SK-N-SH treated with all-trans-retinoic acid at 6 μM for 48 hours (cell line): ENCODE data around the gene USF3.

ENCODE experiments used
- ATAC-seq: fragments of 200-7000 bp; cut with Tn5 transposase; 3 replicates; pipeline ENCODE4 v1.9.1; 2020; ENCODE audit warnings: mild to moderate bottlenecking, moderate library complexity
- ARNTL ChIP-seq: fragments of 450-650 bp; formaldehyde crosslinking; IDR thresholded peaks from 2 replicates; pipeline ENCODE4 v1.5.0; 2020; ENCODE audit warnings: low read depth, mild to moderate bottlenecking, moderate library complexity, borderline replicate concordance
- BACH2 ChIP-seq: fragments of 250-450 bp; sonication (Bioruptor Pico); IDR thresholded peaks from 2 replicates; pipeline ENCODE4 v1.9.0; 2021; ENCODE audit warnings: mild to moderate bottlenecking, borderline replicate concordance
- CSDC2 ChIP-seq: fragments of 250-450 bp; sonication (Bioruptor Pico); IDR thresholded peaks from 2 replicates; pipeline ENCODE4 v1.5.0; 2020; ENCODE audit warnings: mild to moderate bottlenecking, moderate library complexity
- CSRNP3 ChIP-seq: fragments of 250-450 bp; sonication (Bioruptor Pico); IDR thresholded peaks from 2 replicates; pipeline ENCODE4 v1.5.1; 2021; ENCODE audit warnings: mild to moderate bottlenecking, moderate library complexity
- ESRRG ChIP-seq: fragments of 250-450 bp; sonication (Bioruptor Pico); IDR thresholded peaks from 2 replicates; pipeline ENCODE4 v1.6.1; 2021; ENCODE audit warnings: mild to moderate bottlenecking
- GLIS3 ChIP-seq: fragments of 250-450 bp; sonication (Bioruptor Pico); IDR thresholded peaks from 2 replicates; pipeline ENCODE4 v1.5.0; 2020; ENCODE audit warnings: mild to moderate bottlenecking, moderate library complexity
- ISL1 ChIP-seq: fragments of 250-450 bp; sonication (Bioruptor Pico); IDR thresholded peaks from 2 replicates; pipeline ENCODE4 v2.1.2; 2022; ENCODE audit warnings: mild to moderate bottlenecking, moderate library complexity
- OSR1 ChIP-seq: fragments of 250-450 bp; sonication (Bioruptor Pico); IDR thresholded peaks from 2 replicates; pipeline ENCODE4 v1.8.0; 2022; ENCODE audit warnings: moderate library complexity, mild to moderate bottlenecking, inconsistent platforms
- PATZ1 ChIP-seq: fragments of 250-450 bp; sonication (Bioruptor Pico); IDR thresholded peaks from 2 replicates; pipeline ENCODE4 v1.8.0; 2020; ENCODE audit warnings: mild to moderate bottlenecking, moderate library complexity, borderline replicate concordance
- POU6F1 ChIP-seq: fragments of 250-450 bp; sonication (Bioruptor Pico); IDR thresholded peaks from 2 replicates; pipeline ENCODE4 v1.8.0; 2021; ENCODE audit warnings: low read depth, mild to moderate bottlenecking, moderate library complexity, borderline replicate concordance
- PPARA ChIP-seq: fragments of 250-450 bp; sonication (Bioruptor Pico); IDR thresholded peaks from 2 replicates; pipeline ENCODE4 v1.5.0; 2020; ENCODE audit warnings: mild to moderate bottlenecking, borderline replicate concordance
- RARB ChIP-seq: fragments of 250-450 bp; sonication (Bioruptor Pico); IDR thresholded peaks from 2 replicates; pipeline ENCODE4 v1.8.0; 2021; ENCODE audit warnings: mild to moderate bottlenecking, moderate library complexity
- SNAI2 ChIP-seq: fragments of 250-450 bp; sonication (Bioruptor Pico); IDR thresholded peaks from 2 replicates; pipeline ENCODE4 v1.5.0; 2020; ENCODE audit warnings: mild to moderate bottlenecking, moderate library complexity
- TCF4 ChIP-seq: fragments of 250-450 bp; sonication (Bioruptor Pico); IDR thresholded peaks from 2 replicates; pipeline ENCODE4 v1.8.0; 2021; ENCODE audit warnings: mild to moderate bottlenecking, moderate library complexity, borderline replicate concordance
- TOX ChIP-seq: fragments of 250-450 bp; sonication (Bioruptor Pico); IDR thresholded peaks from 2 replicates; pipeline ENCODE4 v1.8.0; 2021; ENCODE audit warnings: mild to moderate bottlenecking, moderate library complexity, borderline replicate concordance
- ZC3H10 ChIP-seq: fragments of 250-450 bp; sonication (Bioruptor Pico); IDR thresholded peaks from 2 replicates; pipeline ENCODE4 v1.5.1; 2021; ENCODE audit warnings: mild to moderate bottlenecking, moderate library complexity
- ZFP3 ChIP-seq: fragments of 250-450 bp; sonication (Bioruptor Pico); IDR thresholded peaks from 2 replicates; pipeline ENCODE4 v1.5.0; 2020; ENCODE audit warnings: mild to moderate bottlenecking, moderate library complexity
- ZFP30 ChIP-seq: fragments of 450-650 bp; formaldehyde crosslinking; IDR thresholded peaks from 2 replicates; pipeline ENCODE4 v1.5.0; 2022; ENCODE audit warnings: mild to moderate bottlenecking, moderate library complexity
- ZNF565 ChIP-seq: fragments of 450-650 bp; formaldehyde crosslinking; conservative IDR thresholded peaks from 2 replicates; pipeline ENCODE4 v1.5.0; 2020; ENCODE audit warnings: low read depth, mild to moderate bottlenecking, moderate library complexity
- ZNF70 ChIP-seq: fragments of 450-650 bp; formaldehyde crosslinking; IDR thresholded peaks from 2 replicates; pipeline ENCODE4 v1.5.0; 2020; ENCODE audit warnings: mild to moderate bottlenecking, moderate library complexity
- ZNF8 ChIP-seq: fragments of 450-650 bp; formaldehyde crosslinking; IDR thresholded peaks from 2 replicates; pipeline ENCODE4 v1.5.0; 2020; ENCODE audit warnings: mild to moderate bottlenecking, moderate library complexity
- TF ChIP-seq, protein P1 (sequence below): fragments of 250-450 bp; sonication (Bioruptor Pico); IDR thresholded peaks from 2 replicates; pipeline ENCODE4 v1.5.0; 2020; ENCODE audit warnings: mild to moderate bottlenecking, moderate library complexity

USF3 gene

DNA sequence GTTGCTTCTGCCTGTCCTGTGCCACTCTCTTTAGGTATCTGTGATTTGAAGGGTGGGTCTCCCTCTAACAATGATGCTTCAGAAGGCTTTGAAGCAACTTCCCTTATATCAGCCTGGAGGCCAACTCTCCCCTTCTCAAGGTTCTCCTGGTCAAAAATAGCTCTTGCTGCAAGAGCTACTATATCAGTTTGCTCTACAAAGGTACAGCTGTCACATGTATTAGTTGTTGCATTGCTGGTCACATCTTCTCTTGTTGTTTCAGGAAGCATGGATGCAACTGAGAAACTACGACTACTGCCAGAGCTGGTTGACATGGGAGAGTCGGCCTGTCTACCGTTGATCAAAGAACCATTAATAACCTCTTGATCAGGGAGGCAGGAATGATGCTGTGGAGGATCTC is 38.3 kb downstream of the USF3 start (continued):
- no peak for TF ChIP-seq CSRNP3 (CRISPR knock-in tag)
- TF ChIP-seq TCF4 (CRISPR knock-in tag), result no peak
- TF ChIP-seq ZC3H10 (CRISPR knock-in tag), result no peak
- no peak for TF ChIP-seq PATZ1 (CRISPR knock-in tag)
- TF ChIP-seq ZNF8 (CRISPR knock-in tag), result no peak

DNA sequence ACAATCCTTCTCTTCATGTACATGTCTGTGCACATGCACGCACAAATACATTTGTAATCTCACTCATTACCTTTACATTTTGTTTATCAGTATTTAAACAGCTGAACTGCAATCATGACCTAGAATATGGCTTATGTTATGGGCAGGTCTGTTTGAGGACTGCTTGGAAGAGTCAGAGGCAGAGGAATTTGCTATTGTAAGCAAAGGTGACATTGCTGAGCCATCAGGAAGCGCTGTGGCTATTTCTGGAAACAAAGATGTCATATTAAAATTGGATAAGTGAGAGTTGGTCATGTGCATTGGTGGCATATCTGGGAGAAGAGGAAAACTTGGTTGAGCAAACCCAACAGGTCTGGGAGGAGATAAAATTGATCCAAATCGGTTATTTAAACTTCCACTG is 41.6 kb downstream of the USF3 start:
- ATAC-seq, result no peak
- TF ChIP-seq BACH2 (CRISPR knock-in tag), result no peak
- no peak for TF ChIP-seq PPARA
- TF ChIP-seq, protein P1, sequence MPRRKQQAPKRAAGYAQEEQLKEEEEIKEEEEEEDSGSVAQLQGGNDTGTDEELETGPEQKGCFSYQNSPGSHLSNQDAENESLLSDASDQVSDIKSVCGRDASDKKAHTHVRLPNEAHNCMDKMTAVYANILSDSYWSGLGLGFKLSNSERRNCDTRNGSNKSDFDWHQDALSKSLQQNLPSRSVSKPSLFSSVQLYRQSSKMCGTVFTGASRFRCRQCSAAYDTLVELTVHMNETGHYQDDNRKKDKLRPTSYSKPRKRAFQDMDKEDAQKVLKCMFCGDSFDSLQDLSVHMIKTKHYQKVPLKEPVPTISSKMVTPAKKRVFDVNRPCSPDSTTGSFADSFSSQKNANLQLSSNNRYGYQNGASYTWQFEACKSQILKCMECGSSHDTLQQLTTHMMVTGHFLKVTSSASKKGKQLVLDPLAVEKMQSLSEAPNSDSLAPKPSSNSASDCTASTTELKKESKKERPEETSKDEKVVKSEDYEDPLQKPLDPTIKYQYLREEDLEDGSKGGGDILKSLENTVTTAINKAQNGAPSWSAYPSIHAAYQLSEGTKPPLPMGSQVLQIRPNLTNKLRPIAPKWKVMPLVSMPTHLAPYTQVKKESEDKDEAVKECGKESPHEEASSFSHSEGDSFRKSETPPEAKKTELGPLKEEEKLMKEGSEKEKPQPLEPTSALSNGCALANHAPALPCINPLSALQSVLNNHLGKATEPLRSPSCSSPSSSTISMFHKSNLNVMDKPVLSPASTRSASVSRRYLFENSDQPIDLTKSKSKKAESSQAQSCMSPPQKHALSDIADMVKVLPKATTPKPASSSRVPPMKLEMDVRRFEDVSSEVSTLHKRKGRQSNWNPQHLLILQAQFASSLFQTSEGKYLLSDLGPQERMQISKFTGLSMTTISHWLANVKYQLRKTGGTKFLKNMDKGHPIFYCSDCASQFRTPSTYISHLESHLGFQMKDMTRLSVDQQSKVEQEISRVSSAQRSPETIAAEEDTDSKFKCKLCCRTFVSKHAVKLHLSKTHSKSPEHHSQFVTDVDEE (CRISPR knock-in tag), result no peak
- no peak for TF ChIP-seq PATZ1 (CRISPR knock-in tag)
- no peak for TF ChIP-seq RARB
- TF ChIP-seq ZFP3, result no peak
- no peak for TF ChIP-seq ZFP30 (CRISPR knock-in tag)
- no peak for TF ChIP-seq ESRRG (CRISPR knock-in tag)

DNA sequence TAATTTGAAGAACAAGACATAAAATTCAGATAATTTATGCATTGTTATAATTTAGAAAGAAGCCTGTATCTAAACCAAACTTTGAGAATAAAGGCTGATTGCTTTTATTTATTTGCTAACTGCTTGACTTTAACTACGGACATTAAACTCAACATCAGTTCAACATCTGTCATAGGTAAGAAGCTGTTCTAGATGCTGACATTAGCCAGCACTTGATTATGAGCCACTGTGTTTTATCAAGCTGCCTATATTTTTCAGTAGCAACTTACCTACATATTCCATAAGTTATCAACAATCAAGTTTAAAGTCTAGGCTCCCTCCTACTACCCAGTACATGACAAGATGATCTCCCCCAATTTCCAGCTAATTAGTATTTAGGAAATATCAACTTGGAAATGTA is 42.1 kb downstream of the USF3 start:
- TF ChIP-seq GLIS3 (CRISPR knock-in tag) (no peak), ARNTL (CRISPR knock-in tag) (no peak), SNAI2 (CRISPR knock-in tag) (no peak), TCF4 (CRISPR knock-in tag) (no peak), ESRRG (CRISPR knock-in tag) (no peak), RARB (no peak), TOX (CRISPR knock-in tag) (no peak), OSR1 (CRISPR knock-in tag) (no peak), ZNF70 (no peak), CSDC2 (CRISPR knock-in tag) (no peak), ZNF8 (CRISPR knock-in tag) (no peak), ZFP30 (CRISPR knock-in tag) (no peak), POU6F1 (CRISPR knock-in tag) (no peak), ZNF565 (CRISPR knock-in tag) (no peak), ISL1 (CRISPR knock-in tag) (no peak), PPARA (no peak), PATZ1 (CRISPR knock-in tag) (no peak), ZFP3 (no peak), CSRNP3 (CRISPR knock-in tag) (no peak)
- TF ChIP-seq, protein P1 (CRISPR knock-in tag), result no peak
- ATAC-seq, result no peak
